CD14-positive monocyte (primary cell): ENCODE measurements around the gene OR6Y1. TPM values are rescaled to one million over a fixed set of nuclear protein-coding genes. Genes with fewer than 3 reads are reported as not detected.

ENCODE experiments used
- DNase-seq, 3 donors: peaks; one replicate each; pipeline ENCODE4 v3.0.0-alpha.2; 2011 to 2022
- H2AFZ ChIP-seq: 2 replicates; pipeline ENCODE4 v1.6.0; 2012; ENCODE audit warnings: mild to moderate bottlenecking, low read depth, low read length, inconsistent platforms; ENCODE audit not compliant: insufficient read depth, poor library complexity, severe bottlenecking
- H3K27ac ChIP-seq, 2 donors: 1 replicate in 1 of 2; 2 replicates in 1 of 2; pipeline ENCODE4 v1.5.1; 2012 to 2013; ENCODE audit warnings: low read length in 2 of 2, control low read depth in 1 of 2, inconsistent platforms in 1 of 2, low read depth in 1 of 2, mild to moderate bottlenecking in 1 of 2
- H3K27me3 ChIP-seq, 2 donors: one replicate each; pipeline versions ENCODE4 v1.6.0 to v1.6.1; 2011 to 2013; ENCODE audit warnings: low read length in 2 of 2; ENCODE audit not compliant: control insufficient read depth in 2 of 2, insufficient read depth in 2 of 2
- H3K36me3 ChIP-seq, 2 donors: replicated peaks in 1 of 2; 1 replicate in 1 of 2; 2 replicates in 1 of 2; pipeline versions ENCODE4 v1.5.1 to v1.6.1; 2012 to 2013; ENCODE audit warnings: low read length in 2 of 2, control low read depth in 1 of 2, inconsistent platforms in 1 of 2, mild to moderate bottlenecking in 1 of 2; ENCODE audit not compliant: insufficient read depth in 2 of 2, control insufficient read depth in 1 of 2
- H3K4me1 ChIP-seq, 2 donors: 1 replicate in 1 of 2; 2 replicates in 1 of 2; pipeline versions ENCODE4 v1.5.1 to v1.6.1; 2012 to 2013; ENCODE audit warnings: low read length in 2 of 2, control low read depth in 1 of 2, inconsistent platforms in 1 of 2, mild to moderate bottlenecking in 1 of 2, moderate library complexity in 1 of 2; ENCODE audit not compliant: insufficient read depth in 2 of 2, control insufficient read depth in 1 of 2
- H3K4me2 ChIP-seq: replicated peaks from 2 replicates; pipeline ENCODE3; 2012; ENCODE audit warnings: low read length, moderate library complexity, mild to moderate bottlenecking; ENCODE audit not compliant: poor library complexity, severe bottlenecking; ENCODE audit errors: extremely low read depth
- H3K4me3 ChIP-seq, 3 experiments: fragments of 200-600 bp in 1 of 3; sonication (generic) in 1 of 3; replicated peaks in 1 of 3; 1 replicate in 2 of 3; 2 replicates in 1 of 3; pipeline ENCODE4 v1.5.1; 2011 to 2013; ENCODE audit warnings: low read length in 3 of 3, mild to moderate bottlenecking in 3 of 3, control low read depth in 2 of 3, low read depth in 2 of 3, inconsistent platforms in 1 of 3, moderate library complexity in 1 of 3
- H3K79me2 ChIP-seq: 2 replicates; pipeline ENCODE4 v1.6.0; 2012; ENCODE audit warnings: mild to moderate bottlenecking, control low read depth, inconsistent platforms, low read length, moderate library complexity; ENCODE audit not compliant: insufficient read depth
- H3K9ac ChIP-seq: 2 replicates; pipeline ENCODE4 v1.6.0; 2017; ENCODE audit warnings: low read length, mild to moderate bottlenecking; ENCODE audit not compliant: insufficient read depth, poor library complexity, severe bottlenecking
- H3K9me3 ChIP-seq, 2 donors: replicated peaks in 1 of 2; 1 replicate in 1 of 2; 2 replicates in 1 of 2; pipeline versions ENCODE4 v1.5.1 to v1.6.1; 2012 to 2013; ENCODE audit warnings: low read length in 2 of 2, control low read depth in 1 of 2; ENCODE audit not compliant: control insufficient read depth in 1 of 2, insufficient read depth in 1 of 2
- H4K20me1 ChIP-seq: 2 replicates; pipeline ENCODE4 v1.6.0; 2012; ENCODE audit warnings: mild to moderate bottlenecking, low read length, control low read depth, moderate library complexity; ENCODE audit not compliant: insufficient read depth
- H3K27ac Mint-ChIP-seq, 7 donors: one replicate each; pipeline ENCODE4 v1.8.0; 2020; ENCODE audit warnings: mild to moderate bottlenecking in 7 of 7, mixed read lengths in 7 of 7, moderate library complexity in 6 of 7, inconsistent platforms in 2 of 7
- H3K27me3 Mint-ChIP-seq, 3 donors: one replicate each; pipeline ENCODE4 v1.8.0; 2021 to 2022; ENCODE audit warnings: low read depth in 3 of 3, mild to moderate bottlenecking in 3 of 3, mixed read lengths in 3 of 3, moderate library complexity in 3 of 3, inconsistent platforms in 1 of 3
- H3K36me3 Mint-ChIP-seq, 2 donors: one replicate each; pipeline ENCODE4 v1.8.0; 2020; ENCODE audit warnings: mixed read lengths in 2 of 2, inconsistent platforms in 1 of 2, mild to moderate bottlenecking in 1 of 2
- H3K4me1 Mint-ChIP-seq: one replicate; pipeline ENCODE4 v1.8.0; 2020; ENCODE audit warnings: mild to moderate bottlenecking, mixed read lengths
- H3K4me3 Mint-ChIP-seq, 2 donors: one replicate each; pipeline ENCODE4 v1.8.0; 2020; ENCODE audit warnings: mild to moderate bottlenecking in 2 of 2, mixed read lengths in 2 of 2, moderate library complexity in 1 of 2
- H3K9me3 Mint-ChIP-seq, 7 donors: one replicate each; pipeline ENCODE4 v1.8.0; 2020 to 2022; ENCODE audit warnings: mixed read lengths in 7 of 7, mild to moderate bottlenecking in 6 of 7, moderate library complexity in 6 of 7, inconsistent platforms in 2 of 7
- WGBS: methylation state at CpG from one replicate; pipeline ENCODE4 v1.1.5; 2013; ENCODE audit warnings: missing lambda C conversion rate; ENCODE audit not compliant: insufficient coverage; 5-methylcytosine and 5-hydroxymethylcytosine counted together
- intact Hi-C, 2 donors: fragments of 100-400 bp; cut with micrococcal nuclease; formaldehyde crosslinking; loops; one replicate each; pipeline versions ENCODE4 v1.15.0 to v1.15.1; 2023
- polyA plus RNA-seq, 3 donors: library from polyadenylated mRNA; depleted of rRNA in 1 of 3; unstranded in 2 of 3; stranded (reverse) in 1 of 3; fragments of 300-500 nt in 2 of 3; fragments of >200 nt in 1 of 3; fragmentation: Illumina TruSeq in 2 of 3; gene quantifications; 1 replicate in 2 of 3; 2 replicates in 1 of 3; pipeline ENCODE4 v1.2.3, GENCODE V29; 2012 to 2021
- TF ChIP-seq, protein P1 (sequence below): fragments of 200-600 bp; IDR thresholded peaks from one replicate; pipeline ENCODE4 v1.8.0; 2022; ENCODE audit warnings: antibody characterized with exemption, mild to moderate bottlenecking

The OR6Y1 gene
- polyA plus RNA-seq, 3 donors = not detected

DNA sequence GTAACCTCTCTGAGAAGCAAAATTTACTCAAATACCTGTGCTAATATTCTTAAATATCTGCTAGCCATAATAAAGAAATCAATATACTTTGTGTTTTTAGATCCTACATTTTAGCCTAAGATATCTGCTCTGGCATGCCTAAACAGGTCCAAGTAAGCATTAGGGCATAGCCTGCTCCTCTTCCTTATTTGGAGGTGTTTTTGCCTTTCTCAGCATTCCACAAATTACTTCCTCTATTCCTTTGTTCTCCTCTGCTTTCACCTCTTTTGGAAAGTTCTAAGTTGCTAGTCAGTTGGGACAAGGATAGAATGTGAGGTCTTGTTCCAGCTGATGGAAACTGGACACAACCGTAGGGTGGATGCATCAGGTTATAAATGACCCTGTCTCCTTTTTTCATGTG is 32.7 kb upstream of the OR6Y1 start:
- H3K4me3 Mint-ChIP-seq = no peak overlapping the region

DNA sequence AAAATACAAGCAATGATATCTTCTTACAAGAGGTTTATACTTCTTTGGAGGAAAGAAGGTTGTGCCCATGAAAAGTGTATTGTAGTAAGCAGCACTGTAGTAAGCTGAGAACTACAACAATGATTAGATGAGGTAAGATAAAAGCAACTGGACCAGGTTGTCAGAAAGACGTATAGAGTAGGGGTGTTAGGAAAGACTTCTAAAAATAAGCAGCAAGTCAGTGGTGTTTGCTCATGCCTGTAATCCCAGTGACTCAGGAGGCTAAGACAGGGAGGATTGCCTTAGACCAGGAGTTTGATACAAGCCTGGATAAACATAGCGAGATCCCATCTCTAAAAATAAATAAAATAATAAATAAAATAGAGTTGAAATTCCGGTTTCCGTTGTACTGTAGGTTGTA is 29.8 kb upstream of the OR6Y1 start:
- Mint-ChIP-seq H3K27ac (no peak overlapping the region), H3K36me3 (no peaks in the 10 kb centered on the region), H3K9me3 (peaks cover 13 to 20% (median 17%) of the 10 kb centered on the region in 7 donors), H3K4me1 (no peaks in the 10 kb centered on the region), H3K27me3 (peaks cover 0 to 2% (median 0%) of the 10 kb centered on the region in 3 donors), H3K4me3 (no peak overlapping the region)
- Histone ChIP-seq H3K4me3 (no peak overlapping the region), H3K4me2 (no peak overlapping the region), H3K27ac (no peak overlapping the region), H2AFZ (no peak overlapping the region), H3K4me1 (no peaks in the 10 kb centered on the region), H3K9ac (no peak overlapping the region), H3K9me3 (peaks cover 13 to 15% of the 10 kb centered on the region in 2 donors), H3K79me2 (no peaks in the 10 kb centered on the region), H3K27me3 (no peaks in the 10 kb centered on the region), H4K20me1 (no peaks in the 10 kb centered on the region), H3K36me3 (no peaks in the 10 kb centered on the region)
- 70% methylated on average over 1 of the region's 4 CpGs for WGBS
- intact Hi-C loops = no loop called here
- TF ChIP-seq, protein P1, sequence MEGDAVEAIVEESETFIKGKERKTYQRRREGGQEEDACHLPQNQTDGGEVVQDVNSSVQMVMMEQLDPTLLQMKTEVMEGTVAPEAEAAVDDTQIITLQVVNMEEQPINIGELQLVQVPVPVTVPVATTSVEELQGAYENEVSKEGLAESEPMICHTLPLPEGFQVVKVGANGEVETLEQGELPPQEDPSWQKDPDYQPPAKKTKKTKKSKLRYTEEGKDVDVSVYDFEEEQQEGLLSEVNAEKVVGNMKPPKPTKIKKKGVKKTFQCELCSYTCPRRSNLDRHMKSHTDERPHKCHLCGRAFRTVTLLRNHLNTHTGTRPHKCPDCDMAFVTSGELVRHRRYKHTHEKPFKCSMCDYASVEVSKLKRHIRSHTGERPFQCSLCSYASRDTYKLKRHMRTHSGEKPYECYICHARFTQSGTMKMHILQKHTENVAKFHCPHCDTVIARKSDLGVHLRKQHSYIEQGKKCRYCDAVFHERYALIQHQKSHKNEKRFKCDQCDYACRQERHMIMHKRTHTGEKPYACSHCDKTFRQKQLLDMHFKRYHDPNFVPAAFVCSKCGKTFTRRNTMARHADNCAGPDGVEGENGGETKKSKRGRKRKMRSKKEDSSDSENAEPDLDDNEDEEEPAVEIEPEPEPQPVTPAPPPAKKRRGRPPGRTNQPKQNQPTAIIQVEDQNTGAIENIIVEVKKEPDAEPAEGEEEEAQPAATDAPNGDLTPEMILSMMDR = no peak
- no peak for DNase-seq

More for the DNA sequence above, 32.7 kb upstream of the OR6Y1 start:
- Mint-ChIP-seq H3K4me1 (no peaks in the 10 kb centered on the region), H3K36me3 (no peaks in the 10 kb centered on the region), H3K27me3 (peaks cover 0 to 2% (median 0%) of the 10 kb centered on the region in 3 donors), H3K27ac (no peak overlapping the region), H3K9me3 (peaks cover 15 to 21% (median 17%) of the 10 kb centered on the region in 7 donors)
- Histone ChIP-seq H2AFZ (no peak overlapping the region), H3K4me3 (no peak overlapping the region), H3K36me3 (no peaks in the 10 kb centered on the region), H3K79me2 (no peaks in the 10 kb centered on the region), H3K27me3 (no peaks in the 10 kb centered on the region), H4K20me1 (no peaks in the 10 kb centered on the region), H3K9ac (no peak overlapping the region), H3K4me2 (no peak overlapping the region), H3K4me1 (no peaks in the 10 kb centered on the region), H3K27ac (no peak overlapping the region), H3K9me3 (peaks cover 13 to 15% of the 10 kb centered on the region in 2 donors)
- TF ChIP-seq, protein P1 = no peak
- intact Hi-C loops = no loop called here
- no peak for DNase-seq
- WGBS = 100% methylated on average over 1 of the region's 1 CpG
